Head of caudate nucleus (tissue), 42 donors: ENCODE measurements around the gene SPPL3.
A peak's percentile ranks its signal among the peaks of the same experiment; 100 is the strongest.

ENCODE experiments used
- DNase-seq, 42 donors: peaks; one replicate each; pipeline versions ENCODE4 v3.0.0 to v3.0.0-alpha.2; 2020 to 2021; ENCODE audit warnings: mixed read lengths in 7 of 42
- intact Hi-C: fragments of 100-400 bp; cut with DNase I; formaldehyde crosslinking; loops from one replicate; pipeline ENCODE4 v1.15.0; 2022

Gene SPPL3

GRCh38 chr12:120725151-120725658, 179.0 kb downstream of the SPPL3 start:
- intact Hi-C loops = loop anchor here (10.0 kb wide), 1 partner anchor 180 kb away; the partner anchor contains the start of gene SPPL3
- DNase-seq = no peak

DNA sequence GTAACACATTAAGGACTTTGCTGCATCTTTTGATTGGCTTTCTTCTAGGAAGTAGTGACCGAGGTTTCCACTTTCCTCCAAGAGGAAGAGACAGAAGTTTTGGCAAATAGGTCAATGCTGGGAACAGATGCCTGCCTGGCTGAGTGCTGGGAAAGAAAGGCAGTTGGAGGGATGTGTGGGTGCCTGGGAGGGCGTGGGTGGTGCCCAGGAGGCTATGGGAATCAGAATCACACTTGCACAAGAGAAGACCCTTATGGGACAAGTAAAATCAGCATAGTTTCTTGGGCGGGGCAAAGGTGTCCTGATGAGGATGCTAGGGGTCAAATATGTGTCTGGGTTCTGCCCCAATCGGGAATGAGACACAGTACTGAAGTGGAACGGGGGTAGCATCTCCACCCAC, 179.4 kb downstream of the SPPL3 start:
- intact Hi-C loops = loop anchor here (10.0 kb wide), 1 partner anchor 180 kb away; the partner anchor contains the start of gene SPPL3
- no peak for DNase-seq

GRCh38 chr12:120722784-120723183, 181.4 kb downstream of the SPPL3 start:
- DNase-seq = no peak
- intact Hi-C loops = loop anchor here (10.0 kb wide), 1 partner anchor 182 kb away; the partner anchor contains the start of gene SPPL3

DNA sequence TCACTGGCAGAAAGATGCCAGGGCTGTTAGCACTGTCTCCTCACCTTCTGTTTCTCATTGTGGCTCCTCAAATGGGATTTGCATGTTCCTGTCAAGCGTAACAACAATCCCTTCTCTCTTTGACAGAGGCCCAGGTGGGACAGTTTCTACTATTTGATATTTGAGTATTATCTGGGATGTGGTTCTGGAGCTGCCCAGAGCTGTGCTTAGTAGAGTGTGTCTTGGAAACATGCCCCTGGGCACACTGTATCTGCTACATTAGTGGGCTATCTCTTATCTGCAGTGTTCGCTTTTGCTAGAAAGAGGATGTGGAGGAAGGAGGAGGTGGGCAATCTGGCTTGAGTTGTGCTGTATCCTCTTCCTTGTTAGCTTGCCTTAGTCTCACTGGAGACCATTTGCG, 182.3 kb downstream of the SPPL3 start:
- DNase-seq = no peak
- intact Hi-C loops = loop anchor here (10.0 kb wide), 1 partner anchor 183 kb away; the partner anchor contains the start of gene SPPL3

- intact Hi-C loops = loop anchor here (10.0 kb wide), 1 partner anchor 184 kb away; the partner anchor contains the start of gene SPPL3
These were observed 183.0 kb downstream of the SPPL3 start for GRCh38 chr12:120720987-120721801.

GRCh38 chr12:120720234-120720986, 183.7 kb downstream of the SPPL3 start:
- DNase-seq = peak in 26 of 42 donors; percentile 10 to 80 (median 46)
- intact Hi-C loops = loop anchor here (10.0 kb wide), 1 partner anchor 184 kb away; the partner anchor contains the start of gene SPPL3

More at GRCh38 chr12:120720987-120721801, 183.0 kb downstream of the SPPL3 start:
- no peak for DNase-seq

DNA sequence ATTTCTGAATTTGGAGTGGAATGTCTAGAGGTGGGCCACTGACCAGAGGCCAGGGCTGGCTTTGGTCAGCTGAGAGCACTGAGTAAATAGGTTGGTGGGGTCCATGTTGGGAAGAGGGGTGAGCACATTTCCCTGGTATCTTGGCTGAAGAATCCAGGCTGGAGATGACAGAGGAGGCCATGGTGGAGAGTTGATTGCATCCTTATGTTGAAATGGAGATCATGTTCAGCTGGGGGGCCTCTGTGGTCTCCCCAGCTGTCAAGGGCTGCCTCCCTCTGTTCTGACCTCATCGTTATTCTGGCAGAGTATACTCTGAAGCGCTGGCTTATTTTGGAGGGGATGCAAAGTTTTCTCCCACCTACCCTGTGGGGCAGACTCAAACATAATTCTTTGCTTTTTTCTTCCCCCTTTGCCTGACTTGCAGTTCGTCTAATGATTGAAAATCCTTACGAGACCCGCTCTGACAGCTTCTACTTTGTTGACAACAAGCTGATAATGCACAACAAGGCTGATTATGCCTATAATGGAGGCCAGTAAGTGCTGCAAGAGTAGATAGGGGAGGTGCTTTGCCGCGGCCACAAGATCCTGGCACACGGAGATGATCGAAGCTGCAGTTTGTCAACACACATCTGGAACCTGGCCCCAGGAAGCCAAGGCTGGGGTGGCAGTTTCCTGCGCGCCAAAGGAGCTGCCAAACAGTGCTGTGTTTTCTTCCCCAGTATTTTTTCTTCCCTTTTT, 184.5 kb downstream of the SPPL3 start:
- DNase-seq = no peak
- intact Hi-C loops = loop anchor here (10.0 kb wide), 1 partner anchor 185 kb away; the partner anchor contains the start of gene SPPL3

DNA sequence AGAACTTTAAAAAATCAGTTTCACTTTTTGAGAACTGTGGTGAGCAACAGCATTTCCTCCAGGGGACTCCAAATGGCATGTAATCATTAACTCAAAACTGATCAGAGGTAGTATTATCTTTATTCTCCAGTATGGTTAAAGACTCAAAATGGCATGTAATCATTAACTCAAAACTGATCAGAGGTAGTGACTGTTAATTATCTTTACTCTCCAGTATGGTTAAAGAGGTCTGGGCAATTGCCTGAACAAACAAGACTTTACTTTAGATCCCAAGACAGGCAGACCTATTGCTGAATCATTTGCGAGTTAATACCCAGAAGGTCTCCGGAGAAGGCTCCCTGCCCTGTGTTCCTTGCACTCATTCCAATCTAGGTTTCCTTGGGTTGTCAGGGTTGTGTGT, 185.1 kb downstream of the SPPL3 start:
- no peak for DNase-seq
- intact Hi-C loops = no loop called here

DNA sequence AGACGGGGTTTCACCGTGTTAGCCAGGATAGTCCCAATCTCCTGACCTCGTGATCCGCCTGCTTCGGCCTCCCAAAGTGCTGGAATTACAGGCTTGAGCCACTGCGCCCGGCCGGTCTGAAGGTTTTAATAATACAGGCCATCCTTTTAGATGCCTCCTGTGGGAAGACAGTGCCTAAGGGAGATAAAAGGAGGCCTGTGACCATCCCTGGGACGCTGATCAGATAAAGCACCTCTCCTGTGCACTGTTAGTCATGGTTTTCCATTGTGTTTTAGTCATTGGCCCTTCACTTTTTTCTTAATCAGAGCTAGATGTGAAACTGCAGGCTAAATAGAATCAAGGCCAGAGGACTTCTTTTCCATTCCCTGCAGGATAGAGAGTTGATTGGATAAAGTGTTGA, 186.1 kb downstream of the SPPL3 start:
- intact Hi-C loops = no loop called here
- no peak for DNase-seq

GRCh38 chr12:120713861-120714482, 190.2 kb downstream of the SPPL3 start:
- DNase-seq = peak in 41 of 42 donors; percentile 40 to 94 (median 77)

DNA sequence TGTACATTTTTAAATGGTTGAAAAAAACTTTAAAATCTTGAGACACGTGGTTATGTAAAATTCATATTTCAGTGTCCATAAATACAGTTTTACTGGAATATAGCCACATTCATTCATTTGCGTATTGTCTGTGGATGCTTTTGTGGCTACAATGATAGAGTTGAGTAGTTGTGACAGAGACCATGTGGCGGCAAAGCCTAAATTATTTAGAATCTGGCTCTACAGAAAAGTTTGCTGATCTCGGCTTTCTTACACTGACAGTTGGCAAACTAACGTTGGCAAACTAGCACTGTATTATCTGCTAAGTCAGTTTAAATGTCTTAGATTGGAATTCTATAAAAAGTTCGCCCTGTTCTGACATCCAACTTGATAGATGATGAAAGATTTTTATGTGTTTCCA, 191.5 kb downstream of the SPPL3 start:
- DNase-seq = no peak
- intact Hi-C loops = loop anchor here (2.0 to 5.0 kb wide), 2 partner anchors 66 to 130 kb away; partner anchors contain the start of gene POP5

More at GRCh38 chr12:120713861-120714482, 190.2 kb downstream of the SPPL3 start:
- intact Hi-C loops = loop anchor here (2.0 to 5.0 kb wide), 2 partner anchors 67 to 132 kb away; partner anchors contain the start of gene POP5
